ENCODE data around the gene NRCAM. TPM values are rescaled to one million over a fixed set of nuclear protein-coding genes. Genes with fewer than 3 reads are reported as not detected.
A peak's percentile ranks its signal among the peaks of the same experiment; 100 is the strongest.

Gene NRCAM
- polyA plus RNA-seq, 1 donor (not counting 4 experiments of a cell fraction or from before 2014, with no cell fraction given) = 4.0 TPM

- H3K27me3 ChIP-seq (ENCODE audit: control insufficient read depth, extremely low read depth, insufficient read depth, low read length) = peaks cover 37% of the 10 kb centered on the region
- TF ChIP-seq EZH2 (IDR thresholded peaks at IDR 0.05; ENCODE audit: low read length) = no peak
- peak; percentile 33 to 45 (median 45) for TF ChIP-seq CTCF (optimal IDR thresholded peaks at IDR 0.05 in 1 of 3, IDR thresholded peaks at IDR 0.05 in 1 of 3, conservative IDR thresholded peaks at IDR 0.05 in 1 of 3; ENCODE audit: extremely low read depth in 1 of 3, insufficient read depth in 2 of 3, low read length in 3 of 3)
- no peaks in the 10 kb centered on the region for H3K79me2 ChIP-seq (ENCODE audit: control insufficient read depth, insufficient read depth, low read length)
- H3K9me3 ChIP-seq (ENCODE audit: control insufficient read depth, low read depth, low read length) = no peaks in the 10 kb centered on the region
- no peak for DNase-seq (ENCODE audit: low read depth, low spot score)
- FAIRE-seq = peak; percentile 36
- H2AFZ ChIP-seq (ENCODE audit: control insufficient read depth, low read length) = no peak overlapping the region
- dilution Hi-C loops (cut with MboI; ENCODE audit: extremely low pct_ligation_motif_present, low sequenced_read_pairs) = no loop called here
- H3K4me1 ChIP-seq (ENCODE audit: control insufficient read depth, extremely low read depth, insufficient read depth, low read length) = peaks cover 6% of the 10 kb centered on the region
- no peaks in the 10 kb centered on the region for H4K20me1 ChIP-seq (ENCODE audit: control insufficient read depth, extremely low read depth, insufficient read depth, low read length)
- no peak overlapping the region for H3K27ac ChIP-seq (ENCODE audit: control insufficient read depth, insufficient read depth, low read length)
- no peak overlapping the region for H3K4me3 ChIP-seq (ENCODE audit: control insufficient read depth in 2 of 3, extremely low read depth in 1 of 3, insufficient read depth in 2 of 3, low read depth in 1 of 3, low read length in 3 of 3)
- H3K4me2 ChIP-seq (ENCODE audit: control insufficient read depth, extremely low read depth, insufficient read depth, low read depth, low read length) = no peak overlapping the region
- no peaks in the 10 kb centered on the region for H3K9me1 ChIP-seq (ENCODE audit: control insufficient read depth, extremely low read depth, insufficient read depth, low read length)
- no peak overlapping the region for H3K9ac ChIP-seq (ENCODE audit: control insufficient read depth, extremely low read depth, insufficient read depth, low read length)
- no peaks in the 10 kb centered on the region for H3K36me3 ChIP-seq (ENCODE audit: control insufficient read depth in 2 of 2, extremely low read depth in 1 of 2, insufficient read depth in 2 of 2, low read length in 2 of 2)
These were observed 3.8 kb upstream of the NRCAM start for GRCh38 chr7:108459922-108460551.

- dilution Hi-C loops (cut with MboI; ENCODE audit: extremely low pct_ligation_motif_present, low sequenced_read_pairs) = no loop called here
- H4K20me1 ChIP-seq (ENCODE audit: control insufficient read depth, extremely low read depth, insufficient read depth, low read length) = no peaks in the 10 kb centered on the region
- no peak for FAIRE-seq
- H3K4me1 ChIP-seq (ENCODE audit: control insufficient read depth, extremely low read depth, insufficient read depth, low read length) = peaks cover 10% of the 10 kb centered on the region
- no peak overlapping the region for H3K27ac ChIP-seq (ENCODE audit: control insufficient read depth, insufficient read depth, low read length)
- H3K79me2 ChIP-seq (ENCODE audit: control insufficient read depth, insufficient read depth, low read length) = no peaks in the 10 kb centered on the region
- TF ChIP-seq EZH2 (IDR thresholded peaks at IDR 0.05; ENCODE audit: low read length) (no peak), CTCF (optimal IDR thresholded peaks at IDR 0.05 in 1 of 3, IDR thresholded peaks at IDR 0.05 in 1 of 3, conservative IDR thresholded peaks at IDR 0.05 in 1 of 3; ENCODE audit: extremely low read depth in 1 of 3, insufficient read depth in 2 of 3, low read length in 3 of 3) (no peak)
- H3K9ac ChIP-seq (ENCODE audit: control insufficient read depth, extremely low read depth, insufficient read depth, low read length) = no peak overlapping the region
- H2AFZ ChIP-seq (ENCODE audit: control insufficient read depth, low read length) = no peak overlapping the region
- H3K27me3 ChIP-seq (ENCODE audit: control insufficient read depth, extremely low read depth, insufficient read depth, low read length) = peaks cover 51% of the 10 kb centered on the region
- H3K4me3 ChIP-seq (ENCODE audit: control insufficient read depth in 2 of 3, extremely low read depth in 1 of 3, insufficient read depth in 2 of 3, low read depth in 1 of 3, low read length in 3 of 3) = no peak overlapping the region
- H3K9me1 ChIP-seq (ENCODE audit: control insufficient read depth, extremely low read depth, insufficient read depth, low read length) = no peaks in the 10 kb centered on the region
- H3K36me3 ChIP-seq (ENCODE audit: control insufficient read depth in 2 of 2, extremely low read depth in 1 of 2, insufficient read depth in 2 of 2, low read length in 2 of 2) = no peaks in the 10 kb centered on the region
- H3K4me2 ChIP-seq (ENCODE audit: control insufficient read depth, extremely low read depth, insufficient read depth, low read depth, low read length) = no peak overlapping the region
- DNase-seq (ENCODE audit: low read depth, low spot score) = no peak
- no peaks in the 10 kb centered on the region for H3K9me3 ChIP-seq (ENCODE audit: control insufficient read depth, low read depth, low read length)
These were observed 1.6 kb upstream of the NRCAM start for GRCh38 chr7:108457871-108458270.

All from keratinocyte (primary cell).